Stomach smooth muscle (tissue), 2 donors: ENCODE data around the gene NCK2.

Source experiments
- H3K27ac ChIP-seq: one replicate; pipeline ENCODE4 v1.7.0; 2013; ENCODE audit warnings: mild to moderate bottlenecking, low read length, inconsistent platforms
- H3K27me3 ChIP-seq, 2 donors: one replicate each; pipeline ENCODE4 v1.7.0; 2013; ENCODE audit warnings: low read length in 2 of 2; ENCODE audit not compliant: insufficient read depth in 2 of 2, control insufficient read depth in 1 of 2
- H3K36me3 ChIP-seq, 2 donors: one replicate each; pipeline ENCODE4 v1.7.0; 2013; ENCODE audit warnings: low read length in 2 of 2; ENCODE audit not compliant: control insufficient read depth in 2 of 2, insufficient read depth in 2 of 2
- H3K4me1 ChIP-seq: one replicate; pipeline ENCODE4 v1.7.0; 2013; ENCODE audit warnings: low read length; ENCODE audit not compliant: control insufficient read depth, insufficient read depth
- H3K4me3 ChIP-seq, 2 donors: one replicate each; pipeline ENCODE4 v1.7.0; 2013; ENCODE audit warnings: low read length in 2 of 2
- H3K9ac ChIP-seq, 2 donors: one replicate each; pipeline ENCODE4 v1.7.0; 2013; ENCODE audit warnings: low read length in 2 of 2, mild to moderate bottlenecking in 1 of 2
- H3K9me3 ChIP-seq, 2 donors: one replicate each; pipeline ENCODE4 v1.7.0; 2013; ENCODE audit warnings: low read length in 2 of 2; ENCODE audit not compliant: control insufficient read depth in 2 of 2
- donor health status: healthy.
- donor health status: Pancreatic carcinoma.

The NCK2 gene

DNA sequence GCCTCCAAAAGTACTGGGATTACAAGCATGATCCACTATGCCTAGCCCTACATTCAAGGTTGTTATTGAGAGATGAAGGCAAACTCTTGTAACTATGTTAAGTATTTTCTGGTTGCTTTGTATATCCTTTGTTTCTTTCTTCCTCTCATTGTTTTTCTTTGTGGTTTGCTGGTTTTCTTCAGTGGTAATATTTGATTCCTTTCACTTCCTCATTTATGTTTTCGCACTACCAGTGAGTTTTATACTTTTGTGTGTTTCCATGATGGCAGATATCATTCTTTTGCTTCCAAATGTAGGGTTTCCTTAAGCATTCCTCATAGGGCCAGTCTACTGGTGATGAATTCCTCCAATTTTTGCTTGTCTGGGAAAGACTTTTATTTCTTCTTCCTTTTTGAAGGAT lies 90.2 kb downstream of the NCK2 start:
- Histone ChIP-seq H3K27ac (no peak overlapping the region), H3K9ac (no peak overlapping the region), H3K4me1 (peaks cover 8% of the 10 kb centered on the region), H3K36me3 (no peaks in the 10 kb centered on the region), H3K4me3 (peak overlapping the region in 1 of 2 donors; percentile 8), H3K27me3 (no peaks in the 10 kb centered on the region), H3K9me3 (peaks cover 7 to 11% of the 10 kb centered on the region in 2 donors)

GRCh38 chr2:105836341-105836740 lies 91.6 kb downstream of the NCK2 start:
- H3K27ac ChIP-seq, result no peak overlapping the region
- peaks cover 7 to 11% of the 10 kb centered on the region in 2 donors for H3K9me3 ChIP-seq
- H3K9ac ChIP-seq, result no peak overlapping the region
- H3K36me3 ChIP-seq, result no peaks in the 10 kb centered on the region
- H3K27me3 ChIP-seq, result no peaks in the 10 kb centered on the region
- H3K4me3 ChIP-seq, result no peak overlapping the region
- H3K4me1 ChIP-seq, result peaks cover 8% of the 10 kb centered on the region

DNA sequence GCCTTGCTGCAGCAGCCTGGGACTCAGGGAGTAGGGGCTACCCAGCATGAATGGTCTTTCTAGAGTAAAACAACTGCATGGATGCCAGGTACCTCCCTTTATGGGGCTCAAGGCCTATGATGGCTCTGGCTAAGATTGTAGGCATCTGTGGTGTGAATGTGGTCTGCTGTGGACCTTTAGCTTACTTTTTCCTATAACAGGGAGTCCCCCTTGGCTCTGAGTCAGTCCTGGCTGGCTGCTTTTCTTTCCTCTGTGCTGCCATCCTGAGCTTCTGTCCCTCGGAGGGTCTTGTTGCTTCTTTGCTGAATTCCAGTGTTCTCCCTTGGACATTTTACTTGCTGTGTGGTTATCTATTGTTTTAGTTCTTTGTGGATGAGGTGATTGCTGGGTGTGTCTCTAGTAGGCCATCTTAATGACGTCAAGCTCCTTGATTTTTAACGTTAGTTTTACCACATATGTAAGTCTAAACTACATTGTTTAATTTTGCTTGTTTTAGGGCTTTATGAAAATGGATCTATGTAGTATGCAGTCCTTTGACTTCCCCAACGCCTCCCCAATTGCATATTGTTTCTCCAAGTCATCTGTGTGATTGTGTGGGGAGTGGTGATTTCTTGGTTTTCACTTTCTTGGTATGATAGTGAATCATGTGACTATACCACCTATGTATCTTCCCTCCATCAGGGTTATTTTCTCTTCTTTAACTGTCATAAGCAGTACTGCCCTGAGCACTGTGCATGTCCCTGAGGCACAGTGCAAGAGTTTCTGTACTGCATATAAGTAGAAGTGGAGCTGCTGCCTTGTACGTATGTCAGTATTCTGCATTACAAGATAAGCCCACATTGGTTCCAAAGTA lies 92.4 kb downstream of the NCK2 start:
- H3K36me3 ChIP-seq, result no peaks in the 10 kb centered on the region
- peaks cover 10% of the 10 kb centered on the region for H3K4me1 ChIP-seq
- H3K27ac ChIP-seq, result no peak overlapping the region
- H3K9ac ChIP-seq, result no peak overlapping the region
- no peaks in the 10 kb centered on the region for H3K27me3 ChIP-seq
- H3K4me3 ChIP-seq, result no peak overlapping the region
- peaks cover 7 to 11% of the 10 kb centered on the region in 2 donors for H3K9me3 ChIP-seq

DNA sequence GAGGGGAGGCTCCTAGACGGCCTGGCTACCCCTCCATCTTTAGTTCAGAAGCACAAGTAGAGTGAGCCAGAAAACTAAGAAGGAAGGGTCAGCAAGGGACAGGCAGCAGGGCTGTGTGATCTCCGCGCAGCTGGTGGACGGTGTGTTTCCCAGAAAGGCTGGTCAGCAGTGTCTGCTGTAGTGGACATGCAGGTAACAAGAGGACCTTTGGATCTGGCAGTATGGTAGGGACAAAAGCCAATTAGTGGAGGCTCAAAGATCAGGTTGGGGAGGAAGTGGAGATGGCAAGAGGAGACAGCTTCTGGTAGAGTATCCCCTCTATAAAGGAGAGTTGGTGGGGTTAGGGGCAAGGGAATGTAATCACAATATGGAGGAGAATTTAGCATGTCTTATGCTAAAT lies 95.1 kb downstream of the NCK2 start:
- H3K27ac ChIP-seq, result no peak overlapping the region
- H3K9me3 ChIP-seq, result peaks cover 2 to 9% of the 10 kb centered on the region in 2 donors
- H3K4me1 ChIP-seq, result peaks cover 19% of the 10 kb centered on the region
- no peak overlapping the region for H3K4me3 ChIP-seq
- H3K27me3 ChIP-seq, result no peaks in the 10 kb centered on the region
- no peaks in the 10 kb centered on the region for H3K36me3 ChIP-seq
- no peak overlapping the region for H3K9ac ChIP-seq

DNA sequence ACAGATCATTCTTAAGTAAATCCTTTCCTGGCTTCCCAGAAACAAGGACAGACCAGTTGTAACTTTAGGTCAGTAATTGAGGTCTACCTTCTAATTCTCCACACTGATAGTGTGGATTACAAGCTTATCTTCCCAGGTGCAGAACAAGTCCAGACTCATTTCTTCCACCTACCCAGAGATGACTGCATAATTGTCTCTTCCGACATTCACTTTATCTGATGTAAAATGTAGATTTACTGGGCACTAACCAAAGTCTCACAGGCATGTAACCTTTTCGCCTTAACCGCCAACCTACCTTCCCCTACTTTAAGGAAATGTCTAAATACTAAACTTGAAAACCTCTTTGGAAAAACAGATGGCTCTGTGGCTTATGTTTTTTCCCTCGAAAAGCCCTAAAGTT lies 96.2 kb downstream of the NCK2 start:
- Histone ChIP-seq H3K4me1 (peaks cover 19% of the 10 kb centered on the region), H3K27me3 (no peaks in the 10 kb centered on the region), H3K27ac (no peak overlapping the region), H3K9ac (no peak overlapping the region), H3K9me3 (peaks cover 0 to 6% of the 10 kb centered on the region in 2 donors), H3K36me3 (no peaks in the 10 kb centered on the region), H3K4me3 (no peak overlapping the region)

- Histone ChIP-seq H3K36me3 (no peaks in the 10 kb centered on the region), H3K27me3 (no peaks in the 10 kb centered on the region), H3K9ac (no peak overlapping the region), H3K27ac (no peak overlapping the region), H3K4me1 (peaks cover 19% of the 10 kb centered on the region), H3K4me3 (no peak overlapping the region), H3K9me3 (no peaks in the 10 kb centered on the region)
These were observed 96.8 kb downstream of the NCK2 start for GRCh38 chr2:105841551-105841950.

DNA sequence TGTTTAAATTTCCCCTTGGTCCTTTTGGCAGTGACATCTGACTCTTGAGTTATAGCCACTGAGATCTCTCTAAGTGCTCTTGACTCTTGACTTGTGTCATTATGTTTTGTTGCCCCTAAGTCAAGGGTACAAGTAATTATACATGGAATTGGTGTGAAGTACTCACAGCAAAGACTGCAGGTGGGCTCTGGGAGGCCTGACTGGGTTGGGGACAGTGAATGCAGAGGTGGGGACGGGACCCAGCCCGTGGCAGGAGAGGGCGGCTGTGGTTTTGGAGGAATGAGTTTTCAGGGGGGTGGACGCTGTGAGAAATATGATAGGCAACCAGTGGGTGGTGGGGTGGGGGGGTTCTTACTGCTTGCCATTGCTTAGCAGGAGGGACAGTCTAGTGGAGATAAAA lies 97.8 kb downstream of the NCK2 start:
- Histone ChIP-seq H3K9me3 (no peaks in the 10 kb centered on the region), H3K9ac (no peak overlapping the region), H3K27me3 (no peaks in the 10 kb centered on the region), H3K27ac (no peak overlapping the region), H3K36me3 (no peaks in the 10 kb centered on the region), H3K4me3 (no peak overlapping the region), H3K4me1 (peaks cover 19% of the 10 kb centered on the region)

- Histone ChIP-seq H3K9me3 (no peaks in the 10 kb centered on the region), H3K9ac (no peak overlapping the region), H3K4me1 (peaks cover 19% of the 10 kb centered on the region), H3K27ac (no peak overlapping the region), H3K4me3 (peak overlapping the region in 1 of 2 donors; percentile 35), H3K27me3 (no peaks in the 10 kb centered on the region), H3K36me3 (no peaks in the 10 kb centered on the region)
These were observed 99.0 kb downstream of the NCK2 start for GRCh38 chr2:105843476-105844374.

GRCh38 chr2:105845976-105846375 lies 101.3 kb downstream of the NCK2 start:
- Histone ChIP-seq H3K4me1 (peaks cover 11% of the 10 kb centered on the region), H3K27me3 (no peaks in the 10 kb centered on the region), H3K36me3 (no peaks in the 10 kb centered on the region), H3K9me3 (no peaks in the 10 kb centered on the region), H3K4me3 (no peak overlapping the region), H3K9ac (no peak overlapping the region), H3K27ac (no peak overlapping the region)

DNA sequence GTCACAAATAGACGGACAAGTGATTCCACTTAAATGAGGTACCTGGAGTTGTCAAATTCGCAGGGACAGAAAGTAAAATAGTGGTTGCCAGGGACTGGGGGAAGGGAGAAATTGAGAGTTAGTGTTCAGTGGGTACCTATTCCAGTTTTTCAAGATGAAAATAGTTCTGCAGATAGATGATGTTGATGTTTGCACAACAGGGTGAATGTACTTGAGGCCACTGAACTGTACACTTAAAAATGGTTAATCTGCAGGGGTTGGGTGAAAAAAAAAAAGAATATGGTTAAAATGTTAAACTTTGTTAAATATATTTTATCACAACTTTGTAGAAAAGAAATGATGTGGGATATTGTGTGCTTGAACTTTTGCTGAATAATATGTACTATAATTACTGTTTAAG lies 102.3 kb downstream of the NCK2 start:
- Histone ChIP-seq H3K36me3 (no peaks in the 10 kb centered on the region), H3K9ac (no peak overlapping the region), H3K9me3 (no peaks in the 10 kb centered on the region), H3K4me1 (peaks cover 9% of the 10 kb centered on the region), H3K27ac (no peak overlapping the region), H3K4me3 (no peak overlapping the region), H3K27me3 (no peaks in the 10 kb centered on the region)
